ENCODE measurements around the gene CERS6. TPM values are rescaled to one million over a fixed set of nuclear protein-coding genes. Genes with fewer than 3 reads are reported as not detected.

Gene CERS6
- total RNA-seq, 1 experiment from 2014 or later, result 45.9 TPM

DNA sequence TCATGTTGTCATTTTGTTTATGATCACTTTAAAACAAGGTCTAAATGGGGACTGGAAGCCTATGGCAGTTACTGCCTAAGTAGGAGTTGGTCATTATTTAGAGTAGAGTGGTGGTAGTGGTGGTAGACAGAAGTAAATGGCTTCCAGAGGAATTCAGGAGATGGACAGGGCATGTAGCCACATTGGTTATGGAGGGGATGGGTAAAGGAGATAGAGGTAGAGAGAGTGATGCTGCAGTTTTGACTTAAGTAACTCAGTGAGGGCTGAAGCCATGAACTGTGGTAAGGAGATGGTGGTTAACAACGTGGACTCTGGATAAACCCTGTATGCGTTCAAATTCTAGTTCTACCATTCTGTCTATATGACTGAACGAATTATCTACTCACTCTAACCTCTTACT lies 284.7 kb downstream of the CERS6 start:
- Mint-ChIP-seq H3K4me1 (ENCODE audit: low read depth, unreplicated experiment) (no peaks in the 10 kb centered on the region), H3K9me3 (ENCODE audit: low read depth, unreplicated experiment) (no peaks in the 10 kb centered on the region), H3K27ac (ENCODE audit: unreplicated experiment) (no peak overlapping the region), H3K36me3 (ENCODE audit: insufficient read depth, unreplicated experiment) (peaks cover 1% of the 10 kb centered on the region), H3K4me3 (ENCODE audit: low read depth, unreplicated experiment) (no peak overlapping the region), H3K27me3 (ENCODE audit: unreplicated experiment) (no peaks in the 10 kb centered on the region)
- intact Hi-C loops (cut with micrococcal nuclease; ENCODE audit: unreplicated experiment), result no loop called here
- no TSS peak for BruUV-seq (replicated peaks)
- DNase-seq, result no peak
- TF ChIP-seq, protein P1, sequence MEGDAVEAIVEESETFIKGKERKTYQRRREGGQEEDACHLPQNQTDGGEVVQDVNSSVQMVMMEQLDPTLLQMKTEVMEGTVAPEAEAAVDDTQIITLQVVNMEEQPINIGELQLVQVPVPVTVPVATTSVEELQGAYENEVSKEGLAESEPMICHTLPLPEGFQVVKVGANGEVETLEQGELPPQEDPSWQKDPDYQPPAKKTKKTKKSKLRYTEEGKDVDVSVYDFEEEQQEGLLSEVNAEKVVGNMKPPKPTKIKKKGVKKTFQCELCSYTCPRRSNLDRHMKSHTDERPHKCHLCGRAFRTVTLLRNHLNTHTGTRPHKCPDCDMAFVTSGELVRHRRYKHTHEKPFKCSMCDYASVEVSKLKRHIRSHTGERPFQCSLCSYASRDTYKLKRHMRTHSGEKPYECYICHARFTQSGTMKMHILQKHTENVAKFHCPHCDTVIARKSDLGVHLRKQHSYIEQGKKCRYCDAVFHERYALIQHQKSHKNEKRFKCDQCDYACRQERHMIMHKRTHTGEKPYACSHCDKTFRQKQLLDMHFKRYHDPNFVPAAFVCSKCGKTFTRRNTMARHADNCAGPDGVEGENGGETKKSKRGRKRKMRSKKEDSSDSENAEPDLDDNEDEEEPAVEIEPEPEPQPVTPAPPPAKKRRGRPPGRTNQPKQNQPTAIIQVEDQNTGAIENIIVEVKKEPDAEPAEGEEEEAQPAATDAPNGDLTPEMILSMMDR (IDR thresholded peaks at IDR 0.05; ENCODE audit: unreplicated experiment), result no peak
- CTCF ChIA-PET, result interaction anchor here (0.6 kb wide), 1 partner anchor 229 kb away, joined by 8 read pairs; no protein-coding TSS in a partner anchor

DNA sequence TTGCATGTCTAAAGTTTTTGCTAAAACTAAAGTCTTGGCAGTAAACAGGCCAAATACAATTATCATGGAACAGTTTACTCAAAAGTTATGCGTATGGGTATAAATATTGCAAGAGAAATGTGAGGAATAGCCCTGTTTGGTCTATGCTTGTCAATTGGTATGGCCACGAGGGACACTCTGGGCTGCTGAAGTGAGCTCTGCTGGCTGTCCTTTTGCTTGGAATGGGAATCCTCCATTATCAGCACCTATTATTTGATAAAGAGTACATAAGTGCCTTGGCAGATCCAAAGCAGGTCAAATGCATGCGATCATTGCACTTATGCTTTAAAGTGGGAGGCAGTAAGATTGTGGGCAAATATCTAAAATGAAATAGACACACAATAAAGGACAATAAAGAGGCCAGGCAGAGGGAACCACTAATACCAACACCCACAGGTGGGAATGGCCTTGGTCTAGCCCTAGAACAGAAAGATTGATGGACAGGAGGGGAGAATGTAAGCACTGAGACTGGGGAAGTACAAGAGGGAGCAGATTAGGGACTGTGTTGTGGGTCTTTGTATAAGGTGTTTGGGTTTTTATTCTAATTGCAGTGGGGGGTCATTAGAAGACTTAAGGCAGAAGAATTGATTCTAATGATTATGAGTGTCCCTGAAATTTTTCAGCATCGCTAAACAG lies 286.3 kb downstream of the CERS6 start:
- no peaks in the 10 kb centered on the region for H3K4me1 Mint-ChIP-seq (ENCODE audit: low read depth, unreplicated experiment)

DNA sequence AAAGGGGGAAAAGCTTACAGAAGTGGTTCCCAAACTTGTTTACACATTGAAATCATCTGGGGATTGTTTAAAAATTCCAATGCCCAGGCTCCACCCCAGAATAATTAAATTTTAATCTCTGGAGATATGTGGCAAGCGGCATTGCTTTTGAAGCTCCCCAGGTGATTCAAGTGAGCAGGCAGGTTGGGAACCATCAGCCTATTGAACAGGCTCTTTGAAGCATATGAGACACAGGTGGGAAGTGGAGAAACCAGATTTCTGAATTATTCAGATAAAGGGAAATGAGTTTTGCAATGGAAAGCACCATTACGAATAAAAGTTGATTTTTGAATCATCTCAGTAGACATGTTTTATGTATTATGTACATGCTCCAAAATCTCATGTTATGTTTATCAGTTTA lies 288.8 kb downstream of the CERS6 start:
- Mint-ChIP-seq H3K9me3 (ENCODE audit: low read depth, unreplicated experiment) (no peaks in the 10 kb centered on the region), H3K4me1 (ENCODE audit: low read depth, unreplicated experiment) (no peaks in the 10 kb centered on the region), H3K36me3 (ENCODE audit: insufficient read depth, unreplicated experiment) (peaks cover 3% of the 10 kb centered on the region), H3K4me3 (ENCODE audit: low read depth, unreplicated experiment) (no peak overlapping the region), H3K27ac (ENCODE audit: unreplicated experiment) (no peak overlapping the region), H3K27me3 (ENCODE audit: unreplicated experiment) (no peaks in the 10 kb centered on the region)
- CTCF ChIA-PET, result no interaction called here
- intact Hi-C loops (cut with micrococcal nuclease; ENCODE audit: unreplicated experiment), result no loop called here
- no peak for DNase-seq
- TF ChIP-seq, protein P1 (IDR thresholded peaks at IDR 0.05; ENCODE audit: unreplicated experiment), result no peak
- BruUV-seq (replicated peaks), result no TSS peak

More for the DNA sequence above, 286.3 kb downstream of the CERS6 start:
- DNase-seq, result no peak
- intact Hi-C loops (cut with micrococcal nuclease; ENCODE audit: unreplicated experiment), result no loop called here
- H3K4me3 Mint-ChIP-seq (ENCODE audit: low read depth, unreplicated experiment), result no peak overlapping the region
- H3K27me3 Mint-ChIP-seq (ENCODE audit: unreplicated experiment), result no peaks in the 10 kb centered on the region
- TF ChIP-seq, protein P1 (IDR thresholded peaks at IDR 0.05; ENCODE audit: unreplicated experiment), result no peak
- CTCF ChIA-PET, result no interaction called here
- BruUV-seq (replicated peaks), result no TSS peak
- no peak overlapping the region for H3K27ac Mint-ChIP-seq (ENCODE audit: unreplicated experiment)
- peaks cover 3% of the 10 kb centered on the region for H3K36me3 Mint-ChIP-seq (ENCODE audit: insufficient read depth, unreplicated experiment)
- H3K9me3 Mint-ChIP-seq (ENCODE audit: low read depth, unreplicated experiment), result no peaks in the 10 kb centered on the region

DNA sequence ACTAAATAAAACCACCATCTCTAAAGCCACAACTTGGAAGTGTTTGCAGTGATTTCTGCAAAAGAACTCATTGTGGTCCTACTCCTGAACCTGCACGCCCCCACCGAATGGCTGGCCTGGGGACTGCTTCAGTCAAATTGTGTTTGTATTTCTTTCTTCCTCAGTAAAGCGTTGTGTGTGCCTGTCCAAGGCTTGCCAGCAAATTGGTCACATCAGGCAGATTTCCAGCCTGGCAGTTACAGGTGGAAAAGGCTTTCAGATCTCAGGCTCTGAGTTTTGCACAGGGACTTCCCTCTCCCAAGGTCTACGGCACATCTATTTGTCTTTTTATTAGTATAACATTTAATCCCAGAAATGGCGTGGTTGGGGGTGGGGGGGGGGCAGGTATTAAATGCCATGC lies 292.4 kb downstream of the CERS6 start:
- H3K36me3 Mint-ChIP-seq (ENCODE audit: insufficient read depth, unreplicated experiment), result peaks cover 3% of the 10 kb centered on the region
- intact Hi-C loops (cut with micrococcal nuclease; ENCODE audit: unreplicated experiment), result no loop called here
- BruUV-seq (replicated peaks), result no TSS peak
- TF ChIP-seq, protein P1 (IDR thresholded peaks at IDR 0.05; ENCODE audit: unreplicated experiment), result no peak
- H3K27ac Mint-ChIP-seq (ENCODE audit: unreplicated experiment), result no peak overlapping the region
- CTCF ChIA-PET, result no interaction called here
- H3K4me3 Mint-ChIP-seq (ENCODE audit: low read depth, unreplicated experiment), result no peak overlapping the region
- H3K4me1 Mint-ChIP-seq (ENCODE audit: low read depth, unreplicated experiment), result no peaks in the 10 kb centered on the region
- DNase-seq, result no peak
- no peaks in the 10 kb centered on the region for H3K27me3 Mint-ChIP-seq (ENCODE audit: unreplicated experiment)
- H3K9me3 Mint-ChIP-seq (ENCODE audit: low read depth, unreplicated experiment), result no peaks in the 10 kb centered on the region
